ENCODE results near the gene ARID3A. TPM values are rescaled to one million over a fixed set of nuclear protein-coding genes. Genes with fewer than 3 reads are reported as not detected.

The ARID3A gene
- total and polyA plus RNA-seq, 2 of the 13 experiments (the other 11 are each of a cell fraction or from before 2014, with no cell fraction given), result 71.3 to 77.9 TPM

DNA sequence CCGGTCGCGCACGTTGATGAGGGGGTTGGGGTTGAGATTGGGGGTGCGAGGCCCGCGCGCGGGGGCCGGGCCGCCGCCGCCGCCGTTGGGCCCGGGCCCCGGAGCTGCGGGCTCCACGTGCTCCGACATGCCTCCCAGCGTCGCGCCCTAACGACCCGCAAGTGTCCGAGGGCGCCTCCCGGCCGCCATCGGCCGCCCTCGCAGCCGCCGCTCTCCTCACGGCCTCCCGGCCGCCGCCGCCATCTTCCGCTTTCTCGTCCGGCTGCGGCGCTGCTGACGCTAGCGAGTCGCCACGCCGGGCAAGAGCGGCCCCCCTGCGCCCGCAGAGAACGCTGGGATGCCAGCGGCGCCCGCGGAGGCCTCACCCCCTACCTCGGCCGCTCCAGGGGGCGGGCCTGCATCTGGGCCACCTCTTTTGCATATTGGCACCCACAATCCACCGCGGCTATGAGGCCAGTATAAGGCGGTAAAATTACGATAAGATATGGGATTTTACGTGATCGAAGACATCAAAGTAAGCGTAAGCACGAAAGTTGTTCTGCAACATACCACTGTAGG lies 95.1 kb downstream of the ARID3A start, which contains the start of gene TMEM259 (continued):
- TF ChIP-seq, protein P1, sequence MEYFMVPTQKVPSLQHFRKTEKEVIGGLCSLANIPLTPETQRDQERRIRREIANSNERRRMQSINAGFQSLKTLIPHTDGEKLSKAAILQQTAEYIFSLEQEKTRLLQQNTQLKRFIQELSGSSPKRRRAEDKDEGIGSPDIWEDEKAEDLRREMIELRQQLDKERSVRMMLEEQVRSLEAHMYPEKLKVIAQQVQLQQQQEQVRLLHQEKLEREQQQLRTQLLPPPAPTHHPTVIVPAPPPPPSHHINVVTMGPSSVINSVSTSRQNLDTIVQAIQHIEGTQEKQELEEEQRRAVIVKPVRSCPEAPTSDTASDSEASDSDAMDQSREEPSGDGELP (IDR thresholded peaks at IDR 0.05; ENCODE audit: borderline replicate concordance, low read depth), result peak; percentile 45
- TF ChIP-seq ARNT2 (CRISPR knock-in tag; IDR thresholded peaks at IDR 0.05; ENCODE audit: low read depth) (peak; percentile 22; the same call in 1 of the 2 replicates), IRX3 (CRISPR knock-in tag; IDR thresholded peaks at IDR 0.05; ENCODE audit: borderline replicate concordance, low read depth) (0 out of 2 replicates have a peak, but pooled peaks have one; percentile 72), KMT2A (CRISPR knock-in tag; IDR thresholded peaks at IDR 0.05) (peak; percentile 71; the same call in 1 of the 2 replicates), TSC22D2 (CRISPR knock-in tag; IDR thresholded peaks at IDR 0.05; ENCODE audit: borderline replicate concordance) (no peak), GZF1 (CRISPR knock-in tag; IDR thresholded peaks at IDR 0.05) (no peak), ZNF329 (CRISPR knock-in tag; IDR thresholded peaks at IDR 0.05; ENCODE audit: low read depth) (no peak), U2AF1 (optimal IDR thresholded peaks at IDR 0.05; ENCODE audit: low read depth, low read length) (peak; percentile 13), ZNF724P (CRISPR knock-in tag; IDR thresholded peaks at IDR 0.05; ENCODE audit: borderline replicate concordance) (no peak; the same call in 1 of the 2 replicates), ZNF878 (CRISPR knock-in tag; IDR thresholded peaks at IDR 0.05) (peak; percentile 62; the same call in 1 of the 2 replicates), ZNF567 (CRISPR knock-in tag; IDR thresholded peaks at IDR 0.05; ENCODE audit: borderline replicate concordance) (no peak), ZNF460 (CRISPR knock-in tag; IDR thresholded peaks at IDR 0.05; ENCODE audit: borderline replicate concordance) (no peak), GPBP1L1 (CRISPR knock-in tag; IDR thresholded peaks at IDR 0.05) (no peak), CBX2 (IDR thresholded peaks at IDR 0.05; ENCODE audit: low read depth, low read length) (no peak), CBX2 (CRISPR knock-in tag; IDR thresholded peaks at IDR 0.05; ENCODE audit: low read depth) (no peak), PHF20 (CRISPR knock-in tag; IDR thresholded peaks at IDR 0.05) (peak; percentile 75), DNMT3B (CRISPR knock-in tag; conservative IDR thresholded peaks at IDR 0.05) (no peak), FOSL1 (CRISPR knock-in tag; IDR thresholded peaks at IDR 0.05; ENCODE audit: borderline replicate concordance) (no peak), ZNF232 (CRISPR knock-in tag; IDR thresholded peaks at IDR 0.05; ENCODE audit: borderline replicate concordance) (0 out of 2 replicates have a peak, but pooled peaks have one; percentile 60), DNMT1 (CRISPR knock-in tag; IDR thresholded peaks at IDR 0.05) (0 out of 2 replicates have a peak, but pooled peaks have one; percentile 41), MTF2 (CRISPR knock-in tag; IDR thresholded peaks at IDR 0.05; ENCODE audit: borderline replicate concordance) (no peak), ZNF430 (CRISPR knock-in tag; IDR thresholded peaks at IDR 0.05) (no peak), CBFB (CRISPR knock-in tag; IDR thresholded peaks at IDR 0.05) (peak; percentile 73), MEIS1 (CRISPR knock-in tag; IDR thresholded peaks at IDR 0.05; ENCODE audit: borderline replicate concordance) (no peak), PRMT3 (CRISPR knock-in tag; IDR thresholded peaks at IDR 0.05; ENCODE audit: borderline replicate concordance, low read depth) (no peak), REXO4 (CRISPR knock-in tag; IDR thresholded peaks at IDR 0.05; ENCODE audit: borderline replicate concordance) (no peak), GLMP (CRISPR knock-in tag; IDR thresholded peaks at IDR 0.05; ENCODE audit: borderline replicate concordance) (no peak), ZNF546 (CRISPR knock-in tag; conservative IDR thresholded peaks at IDR 0.05) (peak; percentile 45; the same call in 1 of the 2 replicates), KLF13 (CRISPR knock-in tag; IDR thresholded peaks at IDR 0.05) (no peak)

Measured in HepG2 (cell line).